IMR-90 (cell line): Measurements from ENCODE around the gene HTN3. TPM values are rescaled to one million over a fixed set of nuclear protein-coding genes. Genes with fewer than 3 reads are reported as not detected.

ENCODE experiments used
- ATAC-seq: fragments of 200-7000 bp; cut with Tn5 transposase; 2 replicates; pipeline ENCODE4 v1.9.1; 2020; ENCODE audit warnings: low read depth, mild to moderate bottlenecking, moderate library complexity
- BruUV-seq: library from RNA; stranded (reverse); fragments of 400-500 nt; replicated peaks from 2 replicates; lab custom pipeline; 2021; lab: Mats Ljungman, UMichigan
- CTCF ChIA-PET: fragments of 300-600 bp; formaldehyde crosslinking; extraction: SDS; loops from one replicate; lab custom pipeline; 2021; ENCODE audit warnings: antibody characterized with exemption; lab: Yijun Ruan, JAX
- POLR2A ChIA-PET: fragments of 300-600 bp; sonication (Branson Sonifier 250); formaldehyde crosslinking; loops from one replicate; lab custom pipeline; 2022; ENCODE audit warnings: antibody characterized with exemption; ENCODE audit not compliant: unreplicated experiment; lab: Charles Lee
- DNase-seq: peaks from one replicate; pipeline ENCODE4 v3.0.0; 2013
- H2AFZ ChIP-seq: replicated peaks from 2 replicates; pipeline ENCODE3; 2013; ENCODE audit warnings: low read length, mild to moderate bottlenecking; ENCODE audit not compliant: poor library complexity
- H2AK5ac ChIP-seq: 2 replicates; pipeline ENCODE4 v1.6.1; 2013; ENCODE audit warnings: low read depth, low read length, inconsistent platforms
- H2AK9ac ChIP-seq: replicated peaks from 2 replicates; pipeline ENCODE3; 2013; ENCODE audit warnings: mild to moderate bottlenecking, low read depth, low read length, moderate library complexity; ENCODE audit not compliant: poor library complexity
- H2BK120ac ChIP-seq: 2 replicates; pipeline ENCODE4 v1.6.1; 2013; ENCODE audit warnings: low read depth, low read length, inconsistent platforms
- H2BK15ac ChIP-seq: 3 replicates; pipeline ENCODE4 v1.6.1; 2013; ENCODE audit warnings: low read depth, low read length, inconsistent platforms
- H2BK20ac ChIP-seq: 2 replicates; pipeline ENCODE4 v1.6.1; 2013; ENCODE audit warnings: low read depth, mild to moderate bottlenecking, inconsistent platforms, low read length, moderate library complexity
- H2BK5ac ChIP-seq: 2 replicates; pipeline ENCODE4 v1.6.1; 2013; ENCODE audit warnings: mild to moderate bottlenecking, low read depth, low read length, inconsistent platforms; ENCODE audit not compliant: poor library complexity, severe bottlenecking
- H3K14ac ChIP-seq: replicated peaks from 2 replicates; pipeline ENCODE4 v1.6.1; 2013; ENCODE audit warnings: low read depth, low read length, inconsistent platforms
- H3K18ac ChIP-seq: 2 replicates; pipeline ENCODE4 v1.6.1; 2013; ENCODE audit warnings: low read depth, low read length, control low read depth
- H3K23ac ChIP-seq: 2 replicates; pipeline ENCODE4 v1.6.1; 2013; ENCODE audit warnings: low read depth, low read length, inconsistent platforms
- H3K27ac ChIP-seq: 2 replicates; pipeline ENCODE4 v1.5.1; 2013; ENCODE audit warnings: mild to moderate bottlenecking, control low read depth, low read length; ENCODE audit not compliant: insufficient read depth
- H3K27me3 ChIP-seq: 2 replicates; pipeline ENCODE4 v1.6.1; 2013; ENCODE audit warnings: low read length; ENCODE audit not compliant: control insufficient read depth, insufficient read depth
- H3K36me3 ChIP-seq: 2 replicates; pipeline ENCODE4 v1.6.1; 2013; ENCODE audit warnings: low read length, mixed read lengths; ENCODE audit not compliant: control insufficient read depth, insufficient read depth
- H3K4ac ChIP-seq: 2 replicates; pipeline ENCODE4 v1.6.1; 2013; ENCODE audit warnings: low read depth, low read length, inconsistent platforms
- H3K4me1 ChIP-seq: 2 replicates; pipeline ENCODE4 v1.6.1; 2013; ENCODE audit warnings: low read length, mixed read lengths; ENCODE audit not compliant: control insufficient read depth, insufficient read depth
- H3K4me2 ChIP-seq: 2 replicates; pipeline ENCODE4 v1.6.1; 2013; ENCODE audit warnings: low read depth, mild to moderate bottlenecking, control low read depth, low read length, moderate library complexity
- H3K4me3 ChIP-seq: 2 replicates; pipeline ENCODE4 v1.5.1; 2013; ENCODE audit warnings: low read depth, mild to moderate bottlenecking, control low read depth, low read length, moderate library complexity; ENCODE audit not compliant: insufficient read depth
- H3K56ac ChIP-seq: 2 replicates; pipeline ENCODE4 v1.6.1; 2013; ENCODE audit warnings: low read length, inconsistent platforms; ENCODE audit not compliant: insufficient read depth; ENCODE audit errors: extremely low read depth
- H3K79me1 ChIP-seq, 2 experiments: 2 replicates each; pipeline ENCODE4 v1.6.1; 2013; ENCODE audit warnings: low read length in 2 of 2, inconsistent platforms in 1 of 2, low read depth in 1 of 2
- H3K9ac ChIP-seq: 2 replicates; pipeline ENCODE4 v1.6.1; 2013; ENCODE audit warnings: low read depth, low read length, control low read depth
- H3K9me1 ChIP-seq: 2 replicates; pipeline ENCODE4 v1.6.1; 2013; ENCODE audit warnings: low read length, inconsistent platforms; ENCODE audit not compliant: insufficient read depth
- H3K9me3 ChIP-seq: 2 replicates; pipeline ENCODE4 v1.6.1; 2013; ENCODE audit warnings: low read length; ENCODE audit not compliant: control insufficient read depth, insufficient read depth
- H4K20me1 ChIP-seq: 2 replicates; pipeline ENCODE4 v1.6.1; 2013; ENCODE audit warnings: low read length, inconsistent platforms; ENCODE audit not compliant: insufficient read depth
- H4K5ac ChIP-seq: 2 replicates; pipeline ENCODE4 v1.6.1; 2013; ENCODE audit warnings: mild to moderate bottlenecking, low read depth, low read length, control low read depth
- H4K8ac ChIP-seq, 2 experiments: 2 replicates each; pipeline ENCODE4 v1.6.1; 2013; ENCODE audit warnings: low read depth in 2 of 2, low read length in 2 of 2, control low read depth in 1 of 2, inconsistent platforms in 1 of 2
- H4K91ac ChIP-seq: 2 replicates; pipeline ENCODE4 v1.6.1; 2013; ENCODE audit warnings: low read depth, low read length, inconsistent platforms; ENCODE audit not compliant: insufficient read depth
- BHLHE40 ChIP-seq: fragments of 150-350 bp; IDR thresholded peaks from 2 replicates; pipeline ENCODE4 v1.6.1; 2016; ENCODE audit warnings: mild to moderate bottlenecking, low read depth, low read length
- CHD1 ChIP-seq: IDR thresholded peaks from 2 replicates; pipeline ENCODE4 v1.6.1; 2012; ENCODE audit warnings: low read depth, low read length, improper control_type of control experiment
- RAD21 ChIP-seq: IDR thresholded peaks from 2 replicates; pipeline ENCODE4 v1.6.1; 2012; ENCODE audit warnings: low read length, improper control_type of control experiment
- WGBS, 2 experiments: methylation state at CpG; one replicate each; pipeline versions ENCODE4 v1.1.5 to v1.1.7; 2013; ENCODE audit warnings: missing lambda C conversion rate in 2 of 2; ENCODE audit not compliant: insufficient read length in 1 of 2; ENCODE audit errors: extremely low coverage in 2 of 2; 5-methylcytosine and 5-hydroxymethylcytosine counted together
- dilution Hi-C: fragments of 300-500 bp; cut with HindIII; formaldehyde crosslinking; loops from one replicate; pipeline ENCODE4 v1.14.3; 2018; ENCODE audit warnings: low sequenced_read_pairs; ENCODE audit not compliant: unreplicated experiment
- in situ Hi-C: fragments of 300-500 bp; cut with MboI; formaldehyde crosslinking; loops from 3 replicates; pipeline ENCODE4 v1.14.3; 2019; ENCODE audit warnings: low sequenced_read_pairs, inconsistent platforms, mixed read lengths
- intact Hi-C: fragments of 100-400 bp; cut with micrococcal nuclease; formaldehyde crosslinking; loops from 2 replicates; pipeline ENCODE4 v1.10.0; 2022
- polyA plus RNA-seq, 3 experiments: library from polyadenylated mRNA; depleted of rRNA; stranded (reverse); fragments of >200 nt; gene quantifications; 2 replicates each; pipeline ENCODE4 v1.2.3, GENCODE V29; 2012; ENCODE audit warnings: low replicate concordance in 1 of 3
- total RNA-seq: library from RNA; depleted of rRNA; stranded (reverse); fragments of >200 nt; gene quantifications from 2 replicates; pipeline ENCODE4 v1.2.3, GENCODE V29; 2012
- TF ChIP-seq, protein P1 (sequence below): fragments of 150-350 bp; IDR thresholded peaks from 2 replicates; pipeline ENCODE4 v1.6.1; 2016; ENCODE audit warnings: low read depth, mild to moderate bottlenecking, low read length, moderate library complexity, borderline replicate concordance

The HTN3 gene
- total and polyA plus RNA-seq, 2 of the 4 experiments (the other 2 are of a cell fraction): not detected

DNA sequence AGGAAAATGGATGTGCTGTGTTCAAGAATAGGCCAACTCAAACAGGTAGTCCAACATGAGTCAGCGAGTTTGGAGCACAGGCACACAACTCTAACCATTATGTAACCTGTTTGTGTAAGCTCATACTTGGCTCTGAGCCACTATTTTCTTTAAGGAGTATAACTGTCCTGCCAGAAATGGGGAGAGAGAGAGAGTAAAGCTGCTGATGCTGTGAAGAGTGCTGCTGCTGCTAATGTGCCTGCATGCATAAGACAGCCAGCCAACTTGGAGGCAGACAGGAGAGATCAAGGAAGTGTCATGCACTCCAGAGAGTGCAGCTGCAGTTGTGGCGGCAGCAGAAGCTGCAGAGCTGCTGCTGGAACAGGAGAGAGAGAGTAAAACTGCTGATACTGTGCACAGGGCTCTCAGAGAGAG lies 44.2 kb upstream of the HTN3 start:
- H2AFZ ChIP-seq: no peak overlapping the region
- no peak overlapping the region for H4K91ac ChIP-seq
- ATAC-seq (no peak; the same call in 1 of the 2 replicates), DNase-seq (no peak)
- dilution Hi-C loops: no loop called here
- H2BK120ac ChIP-seq: no peak overlapping the region
- no peak overlapping the region for H2BK15ac ChIP-seq
- H3K9ac ChIP-seq: no peak overlapping the region
- H3K4ac ChIP-seq: no peak overlapping the region
- no peak overlapping the region for H3K4me3 ChIP-seq
- ChIA-PET CTCF (no interaction called here), POLR2A (no interaction called here)
- H3K9me1 ChIP-seq: no peaks in the 10 kb centered on the region
- TF ChIP-seq BHLHE40 (no peak), RAD21 (no peak), CHD1 (no peak)
- TF ChIP-seq, protein P1, sequence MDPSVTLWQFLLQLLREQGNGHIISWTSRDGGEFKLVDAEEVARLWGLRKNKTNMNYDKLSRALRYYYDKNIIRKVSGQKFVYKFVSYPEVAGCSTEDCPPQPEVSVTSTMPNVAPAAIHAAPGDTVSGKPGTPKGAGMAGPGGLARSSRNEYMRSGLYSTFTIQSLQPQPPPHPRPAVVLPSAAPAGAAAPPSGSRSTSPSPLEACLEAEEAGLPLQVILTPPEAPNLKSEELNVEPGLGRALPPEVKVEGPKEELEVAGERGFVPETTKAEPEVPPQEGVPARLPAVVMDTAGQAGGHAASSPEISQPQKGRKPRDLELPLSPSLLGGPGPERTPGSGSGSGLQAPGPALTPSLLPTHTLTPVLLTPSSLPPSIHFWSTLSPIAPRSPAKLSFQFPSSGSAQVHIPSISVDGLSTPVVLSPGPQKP: no peak
- H3K27me3 ChIP-seq: no peaks in the 10 kb centered on the region
- H2BK5ac ChIP-seq: no peak overlapping the region
- H3K4me1 ChIP-seq: no peaks in the 10 kb centered on the region
- BruUV-seq: no TSS peak
- no peak overlapping the region for H3K4me2 ChIP-seq
- H2BK20ac ChIP-seq: no peak overlapping the region
- no peak overlapping the region for H4K8ac ChIP-seq
- H4K5ac ChIP-seq: no peak overlapping the region
- no peak overlapping the region for H3K56ac ChIP-seq
- H3K23ac ChIP-seq: no peak overlapping the region
- H3K79me1 ChIP-seq: no peaks in the 10 kb centered on the region
- H2AK5ac ChIP-seq: no peak overlapping the region
- no peak overlapping the region for H3K14ac ChIP-seq
- no CpG with 5 or more reads among the region's 2 CpGs for WGBS, 2 experiments
- no peak overlapping the region for H3K27ac ChIP-seq
- no peak overlapping the region for H2AK9ac ChIP-seq
- no peaks in the 10 kb centered on the region for H3K36me3 ChIP-seq
- no peaks in the 10 kb centered on the region for H4K20me1 ChIP-seq
- H3K9me3 ChIP-seq: no peaks in the 10 kb centered on the region
- intact Hi-C loops: no loop called here
- H3K18ac ChIP-seq: no peak overlapping the region
- in situ Hi-C loops: no loop called here
